Heart left ventricle (tissue), 16 donors: ENCODE data around the gene MYO5B. TPM values are rescaled to one million over a fixed set of nuclear protein-coding genes. Genes with fewer than 3 reads are reported as not detected.

ENCODE experiments used
- ATAC-seq, 4 donors: fragments of 200-7000 bp; cut with Tn5 transposase; one replicate each; pipeline ENCODE4 v1.9.1; 2020 to 2022; ENCODE audit warnings: moderate library complexity in 4 of 4, mild to moderate bottlenecking in 3 of 4, moderate number of reproducible peaks in 1 of 4
- DNase-seq, 5 donors: peaks; one replicate each; pipeline ENCODE4 v3.0.0-alpha.2; 2020
- H3K27ac ChIP-seq, 12 donors: fragments of 200-600 bp; sonication (generic) in 4 of 12; one replicate each; pipeline versions ENCODE4 v1.5.0 to v1.8.0; 2016 to 2022; ENCODE audit warnings: mild to moderate bottlenecking in 2 of 12
- H3K27me3 ChIP-seq, 9 donors: fragments of 200-600 bp; sonication (generic) in 2 of 9; one replicate each; pipeline versions ENCODE4 v1.5.1 to v1.8.0; 2016 to 2022; ENCODE audit warnings: mild to moderate bottlenecking in 3 of 9
- H3K36me3 ChIP-seq, 9 donors: fragments of 200-600 bp; sonication (generic) in 2 of 9; one replicate each; pipeline versions ENCODE4 v1.5.0 to v1.8.0; 2018 to 2022; ENCODE audit warnings: mild to moderate bottlenecking in 2 of 9
- H3K4me1 ChIP-seq, 12 donors: fragments of 200-600 bp; sonication (generic) in 4 of 12; one replicate each; pipeline versions ENCODE4 v1.5.0 to v1.8.0; 2016 to 2022; ENCODE audit warnings: mild to moderate bottlenecking in 3 of 12
- H3K4me3 ChIP-seq, 12 donors: fragments of 200-600 bp; sonication (generic) in 4 of 12; one replicate each; pipeline versions ENCODE4 v1.5.0 to v1.8.0; 2017 to 2022; ENCODE audit warnings: mild to moderate bottlenecking in 9 of 12, moderate library complexity in 4 of 12
- H3K9me3 ChIP-seq, 12 donors: fragments of 200-600 bp; sonication (generic) in 4 of 12; one replicate each; pipeline versions ENCODE4 v1.5.0 to v1.8.0; 2016 to 2022; ENCODE audit warnings: mild to moderate bottlenecking in 1 of 12
- POLR2A ChIP-seq, 2 donors: fragments of 450-650 bp; IDR thresholded peaks; one replicate each; pipeline ENCODE4 v1.6.1; 2017; ENCODE audit warnings: antibody characterized with exemption in 2 of 2, mild to moderate bottlenecking in 2 of 2, moderate library complexity in 2 of 2
- WGBS, 4 donors: extraction: QIAGEN DNeasy Blood & Tissue Kit in 2 of 4; methylation state at CpG; one replicate each; pipeline versions ENCODE4 v1.1.5 to v1.1.7; 2013 to 2018; 5-methylcytosine and 5-hydroxymethylcytosine counted together
- intact Hi-C, 10 donors: fragments of 100-400 bp; cut with DNase I; formaldehyde crosslinking; loops; one replicate each; pipeline versions ENCODE4 v1.11.1 to v1.14.2; 2022
- polyA plus RNA-seq, 2 donors: library from polyadenylated mRNA; stranded (reverse); fragments of 200-250 nt; gene quantifications; one replicate each; pipeline ENCODE4 v1.2.3, GENCODE V29; 2013
- total RNA-seq, 9 donors: library from RNA; depleted of rRNA in 2 of 9; stranded (reverse); fragments of >200 nt in 2 of 9; fragmentation: NEBNext Ultra II Directional in 3 of 9; extraction: Animal tissue kit (Norgen Biotek cat#: 25700) in 3 of 9; gene quantifications; one replicate each; pipeline versions ENCODE4 v1.1.0 to v1.2.4, GENCODE V29; 2016 to 2023
- TF ChIP-seq, protein P1 (sequence below), 12 donors: fragments of 200-600 bp; sonication (generic) in 4 of 12; IDR thresholded peaks; one replicate each; pipeline versions ENCODE4 v1.5.0 to v1.8.0; 2018 to 2022; ENCODE audit warnings: antibody characterized with exemption in 12 of 12, mild to moderate bottlenecking in 5 of 12
- donor health status: ischemic (EF 13 %, LVEDD 7.1; RV severe dilation, severe dysfunction).
- donor health status: healthy with polysubstance abuse.
- donor health status: DM: no; HTN: yes; CAD: no.
- donor health status: DM: no; HTN: no; CAD: no.
- donor health status: ischemic (EF 25% LVEDD 6.9; RV normal size, moderate dysfunction).
- donor health status: ischemic (EF 25% LVEDD 5.7; RV mildly dilated, moderate dysfunction).
- donor health status: healthy.
- donor health status: DM: yes; HTN: yes; CAD: no.
- donor health status: ischemic (EF 35%, LVEDD 5.7; RV mildly dilated, moderate dysfunction).
- donor health status: nonischemic (EF 11% LVEDD 7.7; RV severe dilation, severe dysfunction).
- donor health status: DM: yes; HTN: yes; CAD: no.
- donor health status: PGD.
- donor health status: ischemic (EF 29% LVEDD 5.4; RV normal size, mild dysfunction).
- donor health status: nonischemic (EF 23%, LVEDD 6.1; RV moderate dilation, normal function).

MYO5B gene
- total and polyA plus RNA-seq, 11 donors, result 0.51 to 5.9 (median 1.4) TPM

DNA sequence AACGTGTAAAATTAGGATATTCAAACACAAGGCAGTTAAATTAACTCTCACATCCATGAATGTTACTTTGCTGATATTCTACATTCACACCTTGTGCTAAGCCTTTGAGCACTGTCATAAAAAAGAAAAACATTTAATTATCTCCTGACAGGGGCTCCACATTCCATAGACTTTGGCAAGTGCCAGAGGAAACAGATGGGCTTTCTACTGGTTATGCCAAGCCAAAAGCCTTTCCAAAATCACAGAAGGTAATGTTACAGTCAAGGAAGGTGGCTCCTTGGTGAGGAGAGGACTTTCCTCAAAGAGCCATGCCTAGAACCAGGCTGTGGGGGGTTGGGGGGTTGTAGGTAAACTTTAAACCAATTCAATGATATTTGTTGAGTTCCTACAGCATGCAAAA, 12.4 kb downstream of the MYO5B start:
- no peak overlapping the region for H3K4me3 ChIP-seq
- no peak for TF ChIP-seq POLR2A (IDR thresholded peaks at IDR 0.05)
- TF ChIP-seq, protein P1, sequence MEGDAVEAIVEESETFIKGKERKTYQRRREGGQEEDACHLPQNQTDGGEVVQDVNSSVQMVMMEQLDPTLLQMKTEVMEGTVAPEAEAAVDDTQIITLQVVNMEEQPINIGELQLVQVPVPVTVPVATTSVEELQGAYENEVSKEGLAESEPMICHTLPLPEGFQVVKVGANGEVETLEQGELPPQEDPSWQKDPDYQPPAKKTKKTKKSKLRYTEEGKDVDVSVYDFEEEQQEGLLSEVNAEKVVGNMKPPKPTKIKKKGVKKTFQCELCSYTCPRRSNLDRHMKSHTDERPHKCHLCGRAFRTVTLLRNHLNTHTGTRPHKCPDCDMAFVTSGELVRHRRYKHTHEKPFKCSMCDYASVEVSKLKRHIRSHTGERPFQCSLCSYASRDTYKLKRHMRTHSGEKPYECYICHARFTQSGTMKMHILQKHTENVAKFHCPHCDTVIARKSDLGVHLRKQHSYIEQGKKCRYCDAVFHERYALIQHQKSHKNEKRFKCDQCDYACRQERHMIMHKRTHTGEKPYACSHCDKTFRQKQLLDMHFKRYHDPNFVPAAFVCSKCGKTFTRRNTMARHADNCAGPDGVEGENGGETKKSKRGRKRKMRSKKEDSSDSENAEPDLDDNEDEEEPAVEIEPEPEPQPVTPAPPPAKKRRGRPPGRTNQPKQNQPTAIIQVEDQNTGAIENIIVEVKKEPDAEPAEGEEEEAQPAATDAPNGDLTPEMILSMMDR (IDR thresholded peaks at IDR 0.05), result no peak
- intact Hi-C loops, result loop anchor here in 1 of 10 donors (10.0 kb wide), 1 partner anchor 178 kb away; no protein-coding TSS in a partner anchor
- ATAC-seq (no peak), DNase-seq (no peak)
- H3K4me1 ChIP-seq, result no peaks in the 10 kb centered on the region
- H3K27me3 ChIP-seq, result peaks cover 0 to 23% (median 0%) of the 10 kb centered on the region in 9 donors
- no peaks in the 10 kb centered on the region for H3K36me3 ChIP-seq
- H3K27ac ChIP-seq, result no peak overlapping the region
- no peaks in the 10 kb centered on the region for H3K9me3 ChIP-seq
- WGBS, 4 donors, result 57 to 64% (median 60%) methylated on average over 1 of the region's 1 CpG

DNA sequence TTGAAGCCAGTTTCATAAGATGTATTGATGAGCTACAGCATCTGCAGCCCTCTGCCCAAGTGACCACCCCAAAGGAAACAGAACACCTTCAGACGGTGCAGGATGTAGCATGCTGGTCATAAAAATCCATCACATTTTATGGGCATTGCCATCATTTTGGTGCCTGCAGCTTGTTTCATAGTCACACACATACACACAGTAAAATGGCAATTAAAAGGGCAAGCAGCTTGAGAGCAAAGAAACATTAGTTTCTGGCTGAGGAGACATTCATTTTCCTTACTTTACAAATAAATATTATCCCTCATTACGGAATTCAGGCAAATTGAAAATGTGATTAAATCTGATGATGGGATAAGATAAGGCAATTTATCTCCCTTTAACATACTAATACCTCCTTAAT, 13.4 kb downstream of the MYO5B start:
- Histone ChIP-seq H3K27me3 (peaks cover 0 to 24% (median 0%) of the 10 kb centered on the region in 9 donors), H3K9me3 (no peaks in the 10 kb centered on the region), H3K4me3 (no peak overlapping the region), H3K27ac (no peak overlapping the region), H3K36me3 (no peaks in the 10 kb centered on the region), H3K4me1 (no peaks in the 10 kb centered on the region)
- intact Hi-C loops, result loop anchor here in 1 of 10 donors (10.0 kb wide), 1 partner anchor 177 kb away; no protein-coding TSS in a partner anchor
- ATAC-seq (no peak), DNase-seq (no peak)
- TF ChIP-seq, protein P1 (IDR thresholded peaks at IDR 0.05), result no peak
- no peak for TF ChIP-seq POLR2A (IDR thresholded peaks at IDR 0.05)
- WGBS, 4 donors, result 40 to 83% (median 54%) methylated on average over 2 of the region's 2 CpGs

DNA sequence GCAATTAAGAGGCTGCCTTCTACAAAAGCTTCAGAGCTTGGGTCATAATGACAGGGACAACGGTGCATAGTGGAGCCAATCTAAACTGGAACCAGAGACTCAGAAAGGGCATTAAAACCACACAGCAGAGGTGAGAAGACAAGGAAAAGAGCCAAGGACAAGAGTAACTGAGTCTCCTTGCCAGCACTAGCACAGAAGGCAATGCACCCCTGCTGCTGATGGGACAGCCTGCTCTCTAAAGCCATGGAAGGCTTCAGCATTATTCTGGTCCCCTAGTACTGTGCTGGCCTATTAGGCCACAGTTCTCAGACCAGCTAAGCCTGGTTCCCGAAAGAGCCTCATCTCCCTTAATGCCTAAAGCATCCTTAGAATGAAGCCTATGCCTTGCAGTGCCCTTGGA, 15.5 kb downstream of the MYO5B start:
- DNase-seq, result no peak
- no peak overlapping the region for H3K27ac ChIP-seq
- intact Hi-C loops, result loop anchor here in 1 of 10 donors (10.0 kb wide), 1 partner anchor 465 kb away; no protein-coding TSS in a partner anchor
- WGBS, 4 donors, result 63 to 92% (median 81%) methylated on average over 2 of the region's 2 CpGs
- ATAC-seq, result no peak
- H3K4me1 ChIP-seq, result no peaks in the 10 kb centered on the region
- no peak overlapping the region for H3K4me3 ChIP-seq
- TF ChIP-seq, protein P1 (IDR thresholded peaks at IDR 0.05), result no peak
- no peak for TF ChIP-seq POLR2A (IDR thresholded peaks at IDR 0.05)
- H3K27me3 ChIP-seq, result peaks cover 0 to 26% (median 3%) of the 10 kb centered on the region in 9 donors
- H3K9me3 ChIP-seq, result no peaks in the 10 kb centered on the region
- H3K36me3 ChIP-seq, result no peaks in the 10 kb centered on the region

DNA sequence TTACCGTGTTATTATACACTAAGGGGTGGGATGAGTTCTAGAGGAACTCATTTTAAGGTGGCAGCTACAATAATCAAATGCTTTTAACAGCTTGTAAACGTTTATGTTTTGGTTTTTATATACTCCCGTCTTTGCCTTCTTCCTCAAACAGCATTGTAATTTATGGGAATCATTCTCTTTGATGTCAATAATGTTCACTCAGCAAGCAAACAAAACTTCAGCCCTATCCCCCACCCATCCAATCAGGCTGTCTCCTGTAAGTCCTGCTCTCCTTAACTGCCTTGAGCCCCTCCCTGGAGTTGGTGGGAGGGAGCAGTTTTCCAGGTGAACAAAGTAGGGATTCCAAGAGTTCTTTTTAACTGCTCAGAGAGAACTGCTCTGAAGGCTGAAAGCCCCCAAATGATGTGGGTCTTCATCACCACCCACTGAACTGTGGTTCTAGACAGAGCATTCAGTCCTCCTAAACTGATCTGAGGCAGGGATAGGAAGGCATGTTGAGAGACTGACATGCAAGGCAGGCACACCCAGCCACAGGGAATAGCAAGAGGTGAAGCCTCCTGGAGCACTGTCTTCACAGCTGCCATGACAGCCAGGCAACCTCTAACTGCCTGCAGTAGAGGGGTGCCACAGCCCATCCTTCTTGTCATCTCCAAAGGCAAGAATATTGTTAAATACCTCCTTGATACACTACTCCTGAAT, 17.5 kb downstream of the MYO5B start:
- no peaks in the 10 kb centered on the region for H3K4me1 ChIP-seq
- intact Hi-C loops, result loop anchor here in 1 of 10 donors (10.0 kb wide), 1 partner anchor 467 kb away; no protein-coding TSS in a partner anchor
- no peaks in the 10 kb centered on the region for H3K9me3 ChIP-seq
- WGBS, 4 donors, result 48 to 63% (median 55%) methylated on average over 3 of the region's 3 CpGs
- no peak overlapping the region for H3K4me3 ChIP-seq
- H3K36me3 ChIP-seq, result no peaks in the 10 kb centered on the region
- TF ChIP-seq, protein P1 (IDR thresholded peaks at IDR 0.05), result no peak
- TF ChIP-seq POLR2A (IDR thresholded peaks at IDR 0.05), result no peak
- peaks cover 0 to 26% (median 0%) of the 10 kb centered on the region in 9 donors for H3K27me3 ChIP-seq
- DNase-seq, result no peak
- no peak overlapping the region for H3K27ac ChIP-seq
- no peak for ATAC-seq
